ENCODE results near the gene AP3B2.

DNA sequence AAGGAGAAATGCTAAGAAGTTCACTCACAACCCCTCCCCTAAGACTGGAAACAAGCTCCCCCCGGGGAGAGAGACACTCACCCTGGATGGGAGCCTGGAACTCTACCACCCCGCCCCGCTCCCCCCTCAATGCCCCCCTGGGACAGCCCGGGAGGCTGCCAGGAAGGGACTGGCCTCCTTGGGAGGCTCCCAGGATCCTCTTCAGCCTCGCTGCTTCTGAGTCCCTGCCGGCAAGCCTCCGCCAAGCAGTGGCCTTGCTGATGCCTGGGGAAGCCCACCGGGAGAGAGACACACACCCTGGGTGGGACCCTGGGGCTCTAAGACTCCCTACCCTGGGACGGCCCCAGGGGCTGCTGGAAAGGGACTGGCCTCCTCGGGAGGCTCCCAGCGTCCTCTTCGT is 95.9 kb downstream of the AP3B2 start:
- TF ChIP-seq, protein P1, sequence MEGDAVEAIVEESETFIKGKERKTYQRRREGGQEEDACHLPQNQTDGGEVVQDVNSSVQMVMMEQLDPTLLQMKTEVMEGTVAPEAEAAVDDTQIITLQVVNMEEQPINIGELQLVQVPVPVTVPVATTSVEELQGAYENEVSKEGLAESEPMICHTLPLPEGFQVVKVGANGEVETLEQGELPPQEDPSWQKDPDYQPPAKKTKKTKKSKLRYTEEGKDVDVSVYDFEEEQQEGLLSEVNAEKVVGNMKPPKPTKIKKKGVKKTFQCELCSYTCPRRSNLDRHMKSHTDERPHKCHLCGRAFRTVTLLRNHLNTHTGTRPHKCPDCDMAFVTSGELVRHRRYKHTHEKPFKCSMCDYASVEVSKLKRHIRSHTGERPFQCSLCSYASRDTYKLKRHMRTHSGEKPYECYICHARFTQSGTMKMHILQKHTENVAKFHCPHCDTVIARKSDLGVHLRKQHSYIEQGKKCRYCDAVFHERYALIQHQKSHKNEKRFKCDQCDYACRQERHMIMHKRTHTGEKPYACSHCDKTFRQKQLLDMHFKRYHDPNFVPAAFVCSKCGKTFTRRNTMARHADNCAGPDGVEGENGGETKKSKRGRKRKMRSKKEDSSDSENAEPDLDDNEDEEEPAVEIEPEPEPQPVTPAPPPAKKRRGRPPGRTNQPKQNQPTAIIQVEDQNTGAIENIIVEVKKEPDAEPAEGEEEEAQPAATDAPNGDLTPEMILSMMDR (IDR thresholded peaks at IDR 0.05), result no peak
- no peak for TF ChIP-seq POLR2A (IDR thresholded peaks at IDR 0.05)
